ENCODE results near the gene D2HGDH. TPM values are rescaled to one million over a fixed set of nuclear protein-coding genes. Genes with fewer than 3 reads are reported as not detected.
A peak's percentile ranks its signal among the peaks of the same experiment; 100 is the strongest.

D2HGDH gene
- total and polyA plus RNA-seq, 2 of the 13 experiments (the other 11 are each of a cell fraction or from before 2014, with no cell fraction given): 19.2 to 20.3 TPM

- TF ChIP-seq HMGA1 (CRISPR knock-in tag; conservative IDR thresholded peaks at IDR 0.05) (no peak), ZBTB43 (CRISPR knock-in tag; conservative IDR thresholded peaks at IDR 0.05) (peak; percentile 90), ARID4A (CRISPR knock-in tag; IDR thresholded peaks at IDR 0.05; ENCODE audit: borderline replicate concordance) (peak; percentile 92), ZNF253 (CRISPR knock-in tag; IDR thresholded peaks at IDR 0.05; ENCODE audit: borderline replicate concordance) (no peak; the same call in 1 of the 2 replicates), ZNF563 (CRISPR knock-in tag; IDR thresholded peaks at IDR 0.05) (peak; percentile 91; the same call in 1 of the 2 replicates), SMARCC2 (IDR thresholded peaks at IDR 0.05) (no peak), ZMYM3 (CRISPR knock-in tag; IDR thresholded peaks at IDR 0.05) (peak; percentile 79; the same call in 1 of the 2 replicates), CC2D1A (CRISPR knock-in tag; IDR thresholded peaks at IDR 0.05) (0 out of 2 replicates have a peak, but pooled peaks have one; percentile 60), ATF1 (CRISPR knock-in tag; IDR thresholded peaks at IDR 0.05) (no peak), ZNF782 (CRISPR knock-in tag; IDR thresholded peaks at IDR 0.05; ENCODE audit: borderline replicate concordance) (peak; percentile 94; the same call in 1 of the 2 replicates), ETV6 (CRISPR knock-in tag; conservative IDR thresholded peaks at IDR 0.05) (peak; percentile 62; the same call in 1 of the 2 replicates), PHF5A (CRISPR knock-in tag; IDR thresholded peaks at IDR 0.05; ENCODE audit: low read depth, unreplicated experiment) (peak; percentile 98), MED1 (CRISPR knock-in tag; IDR thresholded peaks at IDR 0.05) (peak; percentile 95), RFXAP (CRISPR knock-in tag; IDR thresholded peaks at IDR 0.05; ENCODE audit: borderline replicate concordance) (peak; percentile 82), ATF7 (IDR thresholded peaks at IDR 0.05) (no peak), ATF7 (CRISPR knock-in tag; IDR thresholded peaks at IDR 0.05) (peak; percentile 34; the same call in 1 of the 2 replicates), ZBTB2 (CRISPR knock-in tag; IDR thresholded peaks at IDR 0.05; ENCODE audit: low read depth) (no peak), CREB1 (IDR thresholded peaks at IDR 0.05) (0 out of 2 replicates have a peak, but pooled peaks have one; percentile 2), CREB1 (CRISPR knock-in tag; IDR thresholded peaks at IDR 0.05) (no peak), ZNF768 (CRISPR knock-in tag; IDR thresholded peaks at IDR 0.05) (peak; percentile 70), SP140L (CRISPR knock-in tag; IDR thresholded peaks at IDR 0.05; ENCODE audit: borderline replicate concordance) (no peak), TFAP4 (IDR thresholded peaks at IDR 0.05; ENCODE audit: borderline replicate concordance, low read depth) (peak; percentile 53; the same call in 1 of the 2 replicates)
Observed at GRCh38 chr2:241808721-241809382, 74.4 kb downstream of the D2HGDH start, which contains the start of gene NEU4 (continued).

Data from HepG2 (cell line).